ENCODE results near the gene HSD11B2.

Gene HSD11B2

GRCh38 chr16:67426022-67426421 lies 4.9 kb upstream of the HSD11B2 start:
- no peaks in the 10 kb centered on the region for H3K9me3 Mint-ChIP-seq
- peaks cover 54 to 84% of the 10 kb centered on the region in 2 donors for H3K27me3 Mint-ChIP-seq
- peaks cover 3 to 4% of the 10 kb centered on the region in 2 donors for H3K4me1 Mint-ChIP-seq (ENCODE audit: low read depth in 2 of 2)
- peaks cover 5% of the 10 kb centered on the region for H3K36me3 Mint-ChIP-seq (ENCODE audit: insufficient read depth)
- no peak overlapping the region for H3K4me3 Mint-ChIP-seq
- DNase-seq (no peak), ATAC-seq (replicated peaks) (no peak)
- no peak overlapping the region for H3K27ac Mint-ChIP-seq

GRCh38 chr16:67426950-67427349 lies 4.0 kb upstream of the HSD11B2 start:
- H3K27ac Mint-ChIP-seq = no peak overlapping the region

GRCh38 chr16:67428146-67428731 lies 2.7 kb upstream of the HSD11B2 start:
- Mint-ChIP-seq H3K4me3 (no peak overlapping the region), H3K27me3 (peaks cover 44 to 66% of the 10 kb centered on the region in 2 donors), H3K4me1 (ENCODE audit: low read depth in 2 of 2) (peaks cover 3 to 4% of the 10 kb centered on the region in 2 donors), H3K27ac (no peak overlapping the region), H3K36me3 (ENCODE audit: insufficient read depth) (peaks cover 9% of the 10 kb centered on the region), H3K9me3 (no peaks in the 10 kb centered on the region)
- peak; percentile 63 for ATAC-seq (replicated peaks)
- peak; percentile 33 to 47 (median 41) for DNase-seq

More at GRCh38 chr16:67426950-67427349, 4.0 kb upstream of the HSD11B2 start:
- H3K36me3 Mint-ChIP-seq (ENCODE audit: insufficient read depth) = peaks cover 5% of the 10 kb centered on the region
- H3K4me1 Mint-ChIP-seq (ENCODE audit: low read depth in 2 of 2) = peaks cover 3 to 4% of the 10 kb centered on the region in 2 donors
- DNase-seq (no peak), ATAC-seq (replicated peaks) (no peak)
- H3K27me3 Mint-ChIP-seq = peaks cover 54 to 76% of the 10 kb centered on the region in 2 donors
- H3K9me3 Mint-ChIP-seq = no peaks in the 10 kb centered on the region
- H3K4me3 Mint-ChIP-seq = no peak overlapping the region

GRCh38 chr16:67429053-67429798 lies 1.7 kb upstream of the HSD11B2 start:
- peaks cover 38 to 60% of the 10 kb centered on the region in 2 donors for H3K27me3 Mint-ChIP-seq
- DNase-seq (no peak), ATAC-seq (replicated peaks) (no peak)
- H3K27ac Mint-ChIP-seq = no peak overlapping the region
- H3K4me3 Mint-ChIP-seq = peak overlapping the region; percentile 44 to 64
- H3K36me3 Mint-ChIP-seq (ENCODE audit: insufficient read depth) = peaks cover 12% of the 10 kb centered on the region
- peaks cover 3 to 4% of the 10 kb centered on the region in 2 donors for H3K4me1 Mint-ChIP-seq (ENCODE audit: low read depth in 2 of 2)
- no peaks in the 10 kb centered on the region for H3K9me3 Mint-ChIP-seq

- H3K4me1 Mint-ChIP-seq (ENCODE audit: low read depth in 2 of 2) = peaks cover 3 to 4% of the 10 kb centered on the region in 2 donors
- peaks cover 12% of the 10 kb centered on the region for H3K36me3 Mint-ChIP-seq (ENCODE audit: insufficient read depth)
- peaks cover 37 to 55% of the 10 kb centered on the region in 2 donors for H3K27me3 Mint-ChIP-seq
- DNase-seq (no peak), ATAC-seq (replicated peaks) (no peak)
- H3K27ac Mint-ChIP-seq = peak overlapping the region in 1 of 2 donors; percentile 67
- H3K4me3 Mint-ChIP-seq = peak overlapping the region; percentile 81 to 83
- H3K9me3 Mint-ChIP-seq = no peaks in the 10 kb centered on the region
Observed at GRCh38 chr16:67429799-67430503, 970 bp upstream of the HSD11B2 start.

GRCh38 chr16:67430504-67430976 lies 381 bp upstream of the HSD11B2 start:
- no peaks in the 10 kb centered on the region for H3K9me3 Mint-ChIP-seq
- peak overlapping the region in 1 of 2 donors; percentile 67 for H3K27ac Mint-ChIP-seq
- peaks cover 3 to 4% of the 10 kb centered on the region in 2 donors for H3K4me1 Mint-ChIP-seq (ENCODE audit: low read depth in 2 of 2)
- H3K4me3 Mint-ChIP-seq = peak overlapping the region; percentile 81 to 83
- H3K27me3 Mint-ChIP-seq = peaks cover 31 to 49% of the 10 kb centered on the region in 2 donors
- H3K36me3 Mint-ChIP-seq (ENCODE audit: insufficient read depth) = peaks cover 12% of the 10 kb centered on the region
- peak; percentile 57 for ATAC-seq (replicated peaks)
- DNase-seq = peak in 1 of 3 experiments; percentile 10

GRCh38 chr16:67431775-67432505 lies 1.0 kb downstream of the HSD11B2 start:
- ATAC-seq (replicated peaks) (no peak), DNase-seq (no peak)
- Mint-ChIP-seq H3K4me3 (peak overlapping the region; percentile 37 to 63), H3K27me3 (peaks cover 22 to 37% of the 10 kb centered on the region in 2 donors), H3K27ac (no peak overlapping the region), H3K36me3 (ENCODE audit: insufficient read depth) (peaks cover 18% of the 10 kb centered on the region), H3K9me3 (no peaks in the 10 kb centered on the region), H3K4me1 (ENCODE audit: low read depth in 2 of 2) (peaks cover 4 to 5% of the 10 kb centered on the region in 2 donors)

- Mint-ChIP-seq H3K4me3 (peak overlapping the region in 1 of 2 donors; percentile 35), H3K27ac (no peak overlapping the region), H3K27me3 (peaks cover 16 to 31% of the 10 kb centered on the region in 2 donors), H3K4me1 (ENCODE audit: low read depth in 2 of 2) (peaks cover 4 to 6% of the 10 kb centered on the region in 2 donors), H3K9me3 (no peaks in the 10 kb centered on the region), H3K36me3 (ENCODE audit: insufficient read depth) (peaks cover 22% of the 10 kb centered on the region)
- no peak for ATAC-seq (replicated peaks)
- DNase-seq = no peak
Observed at GRCh38 chr16:67432506-67432890, 1.6 kb downstream of the HSD11B2 start.

- no peak for ATAC-seq (replicated peaks)
- H3K27ac Mint-ChIP-seq = no peak overlapping the region
- no peak overlapping the region for H3K4me3 Mint-ChIP-seq
Observed at GRCh38 chr16:67433131-67433719, 2.3 kb downstream of the HSD11B2 start.

GRCh38 chr16:67435758-67436164 lies 4.8 kb downstream of the HSD11B2 start:
- ATAC-seq (replicated peaks) (no peak), DNase-seq (no peak)
- Mint-ChIP-seq H3K4me1 (ENCODE audit: low read depth in 2 of 2) (peaks cover 0 to 7% of the 10 kb centered on the region in 2 donors), H3K27me3 (no peaks in the 10 kb centered on the region), H3K36me3 (ENCODE audit: insufficient read depth) (peaks cover 25% of the 10 kb centered on the region), H3K4me3 (no peak overlapping the region), H3K27ac (peak overlapping the region in 1 of 2 donors; percentile 12), H3K9me3 (no peaks in the 10 kb centered on the region)

More at GRCh38 chr16:67433131-67433719, 2.3 kb downstream of the HSD11B2 start:
- H3K27me3 Mint-ChIP-seq = peaks cover 16 to 24% of the 10 kb centered on the region in 2 donors
- DNase-seq = no peak
- H3K4me1 Mint-ChIP-seq (ENCODE audit: low read depth in 2 of 2) = peaks cover 4 to 11% of the 10 kb centered on the region in 2 donors
- peaks cover 26% of the 10 kb centered on the region for H3K36me3 Mint-ChIP-seq (ENCODE audit: insufficient read depth)
- H3K9me3 Mint-ChIP-seq = no peaks in the 10 kb centered on the region

GRCh38 chr16:67436640-67437193 lies 5.8 kb downstream of the HSD11B2 start:
- Mint-ChIP-seq H3K27ac (no peak overlapping the region), H3K4me1 (ENCODE audit: low read depth in 2 of 2) (peaks cover 0 to 9% of the 10 kb centered on the region in 2 donors), H3K9me3 (no peaks in the 10 kb centered on the region), H3K4me3 (no peak overlapping the region), H3K36me3 (ENCODE audit: insufficient read depth) (peaks cover 26% of the 10 kb centered on the region), H3K27me3 (no peaks in the 10 kb centered on the region)
- no peak for ATAC-seq (replicated peaks)
- DNase-seq = no peak

- Mint-ChIP-seq H3K27me3 (no peaks in the 10 kb centered on the region), H3K4me3 (no peak overlapping the region), H3K36me3 (ENCODE audit: insufficient read depth) (peaks cover 26% of the 10 kb centered on the region), H3K4me1 (ENCODE audit: low read depth in 2 of 2) (peaks cover 0 to 13% of the 10 kb centered on the region in 2 donors), H3K27ac (peak overlapping the region; percentile 59 to 87), H3K9me3 (no peaks in the 10 kb centered on the region)
- ATAC-seq (replicated peaks) (peak; percentile 44), DNase-seq (no peak)
Observed at GRCh38 chr16:67437513-67437912, 6.6 kb downstream of the HSD11B2 start.

Measured in effector memory CD8-positive, alpha-beta T cell (primary cell).